SK-N-SH (cell line): ENCODE results near the gene STT3B.

Source experiments
- EZH2phosphoT487 ChIP-seq: fragments of 200-600 bp; sonication (generic); IDR thresholded peaks from 2 replicates; pipeline ENCODE4 v1.6.1; 2017; ENCODE audit warnings: low read depth, mixed run types, mild to moderate bottlenecking, antibody characterized with exemption, moderate library complexity, borderline replicate concordance
- FOXM1 ChIP-seq: IDR thresholded peaks from 2 replicates; pipeline ENCODE4 v1.4.0; 2012; ENCODE audit warnings: low read depth, mild to moderate bottlenecking
- GATA2 ChIP-seq: sonication (generic); formaldehyde crosslinking; IDR thresholded peaks from 2 replicates; pipeline ENCODE4 v1.5.0; 2020; ENCODE audit warnings: mild to moderate bottlenecking, missing genetic modification reagents
- JUND ChIP-seq: IDR thresholded peaks from 2 replicates; pipeline ENCODE4 v1.4.0; 2012
- NRF1 ChIP-seq: IDR thresholded peaks from 2 replicates; pipeline ENCODE4 v1.6.1; 2012; ENCODE audit warnings: low read depth, mild to moderate bottlenecking, low read length
- RAD21 ChIP-seq: IDR thresholded peaks from 2 replicates; pipeline ENCODE4 v1.6.1; 2012; ENCODE audit warnings: mild to moderate bottlenecking, low read length
- RCOR1 ChIP-seq: fragments of 150-350 bp; IDR thresholded peaks from 2 replicates; pipeline ENCODE4 v1.6.1; 2017; ENCODE audit warnings: antibody characterized with exemption, low read length
- RFX5 ChIP-seq: IDR thresholded peaks from 2 replicates; pipeline ENCODE4 v1.6.1; 2012; ENCODE audit warnings: mild to moderate bottlenecking, improper control_type of control experiment, low read length
- TAF1 ChIP-seq: IDR thresholded peaks from 2 replicates; pipeline ENCODE4 v1.6.1; 2012; ENCODE audit warnings: low read depth, mild to moderate bottlenecking, low read length, moderate library complexity, borderline replicate concordance
- TF ChIP-seq, protein P1 (sequence below): fragments of 200-600 bp; sonication (generic); IDR thresholded peaks from 2 replicates; pipeline ENCODE4 v1.6.1; 2017; ENCODE audit warnings: antibody characterized with exemption, mild to moderate bottlenecking, moderate library complexity
- TF ChIP-seq, protein P2 (sequence below): IDR thresholded peaks from 2 replicates; pipeline ENCODE4 v1.4.0; 2012; ENCODE audit warnings: low read depth
- TF ChIP-seq, protein P3 (sequence below): fragments of 150-350 bp; IDR thresholded peaks from 2 replicates; pipeline ENCODE4 v1.6.1; 2017; ENCODE audit warnings: antibody characterized with exemption, low read length, low read depth, borderline replicate concordance
- TF ChIP-seq, protein P4 (sequence below): IDR thresholded peaks from 2 replicates; pipeline ENCODE4 v1.6.1; 2012; ENCODE audit warnings: mild to moderate bottlenecking, low read depth, low read length, moderate library complexity

DNA sequence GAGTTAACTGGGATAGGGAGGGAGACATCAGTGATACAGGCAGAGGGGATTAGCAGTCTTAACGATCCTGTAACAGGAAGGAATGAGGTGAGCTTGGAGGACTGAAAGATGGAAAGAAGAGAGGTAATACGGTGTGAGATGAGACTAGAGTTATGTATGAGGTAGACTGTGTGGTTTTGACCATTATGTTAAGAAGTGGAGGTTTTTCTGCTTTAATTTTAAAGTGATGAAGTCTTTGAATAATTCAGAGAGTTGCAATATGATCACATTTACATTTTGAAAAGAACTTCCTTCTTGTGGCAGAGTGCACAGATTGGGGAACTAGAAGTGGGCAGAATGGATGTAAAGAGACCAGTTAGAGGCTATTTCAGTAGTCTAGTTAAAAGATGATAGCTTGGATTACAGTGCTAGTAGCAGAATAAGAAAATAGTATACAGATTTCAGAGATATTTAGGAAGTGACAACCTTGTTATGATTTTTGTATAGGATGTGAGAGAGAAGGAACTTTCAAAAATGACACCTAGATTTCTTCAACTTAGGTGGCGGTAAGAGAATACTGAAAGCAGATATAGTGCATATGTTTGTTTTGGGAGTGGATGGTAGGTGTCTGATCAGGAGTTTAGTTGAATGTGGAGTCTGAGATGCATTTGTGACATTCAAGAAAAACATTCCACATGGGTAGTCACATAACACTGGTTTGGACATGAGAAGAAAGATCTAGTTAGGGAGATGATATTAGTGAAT lies 40.5 kb downstream of the STT3B start:
- TF ChIP-seq, protein P1, sequence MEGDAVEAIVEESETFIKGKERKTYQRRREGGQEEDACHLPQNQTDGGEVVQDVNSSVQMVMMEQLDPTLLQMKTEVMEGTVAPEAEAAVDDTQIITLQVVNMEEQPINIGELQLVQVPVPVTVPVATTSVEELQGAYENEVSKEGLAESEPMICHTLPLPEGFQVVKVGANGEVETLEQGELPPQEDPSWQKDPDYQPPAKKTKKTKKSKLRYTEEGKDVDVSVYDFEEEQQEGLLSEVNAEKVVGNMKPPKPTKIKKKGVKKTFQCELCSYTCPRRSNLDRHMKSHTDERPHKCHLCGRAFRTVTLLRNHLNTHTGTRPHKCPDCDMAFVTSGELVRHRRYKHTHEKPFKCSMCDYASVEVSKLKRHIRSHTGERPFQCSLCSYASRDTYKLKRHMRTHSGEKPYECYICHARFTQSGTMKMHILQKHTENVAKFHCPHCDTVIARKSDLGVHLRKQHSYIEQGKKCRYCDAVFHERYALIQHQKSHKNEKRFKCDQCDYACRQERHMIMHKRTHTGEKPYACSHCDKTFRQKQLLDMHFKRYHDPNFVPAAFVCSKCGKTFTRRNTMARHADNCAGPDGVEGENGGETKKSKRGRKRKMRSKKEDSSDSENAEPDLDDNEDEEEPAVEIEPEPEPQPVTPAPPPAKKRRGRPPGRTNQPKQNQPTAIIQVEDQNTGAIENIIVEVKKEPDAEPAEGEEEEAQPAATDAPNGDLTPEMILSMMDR, result no peak
- TF ChIP-seq EZH2phosphoT487 (no peak), TAF1 (no peak), GATA2 (CRISPR knock-in tag) (no peak), FOXM1 (no peak), RAD21 (no peak), RCOR1 (no peak), NRF1 (no peak), JUND (no peak), RFX5 (no peak)
- TF ChIP-seq, protein P2, sequence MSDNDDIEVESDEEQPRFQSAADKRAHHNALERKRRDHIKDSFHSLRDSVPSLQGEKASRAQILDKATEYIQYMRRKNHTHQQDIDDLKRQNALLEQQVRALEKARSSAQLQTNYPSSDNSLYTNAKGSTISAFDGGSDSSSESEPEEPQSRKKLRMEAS, result no peak
- TF ChIP-seq, protein P3, sequence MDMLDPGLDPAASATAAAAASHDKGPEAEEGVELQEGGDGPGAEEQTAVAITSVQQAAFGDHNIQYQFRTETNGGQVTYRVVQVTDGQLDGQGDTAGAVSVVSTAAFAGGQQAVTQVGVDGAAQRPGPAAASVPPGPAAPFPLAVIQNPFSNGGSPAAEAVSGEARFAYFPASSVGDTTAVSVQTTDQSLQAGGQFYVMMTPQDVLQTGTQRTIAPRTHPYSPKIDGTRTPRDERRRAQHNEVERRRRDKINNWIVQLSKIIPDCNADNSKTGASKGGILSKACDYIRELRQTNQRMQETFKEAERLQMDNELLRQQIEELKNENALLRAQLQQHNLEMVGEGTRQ, result no peak
- TF ChIP-seq, protein P4, sequence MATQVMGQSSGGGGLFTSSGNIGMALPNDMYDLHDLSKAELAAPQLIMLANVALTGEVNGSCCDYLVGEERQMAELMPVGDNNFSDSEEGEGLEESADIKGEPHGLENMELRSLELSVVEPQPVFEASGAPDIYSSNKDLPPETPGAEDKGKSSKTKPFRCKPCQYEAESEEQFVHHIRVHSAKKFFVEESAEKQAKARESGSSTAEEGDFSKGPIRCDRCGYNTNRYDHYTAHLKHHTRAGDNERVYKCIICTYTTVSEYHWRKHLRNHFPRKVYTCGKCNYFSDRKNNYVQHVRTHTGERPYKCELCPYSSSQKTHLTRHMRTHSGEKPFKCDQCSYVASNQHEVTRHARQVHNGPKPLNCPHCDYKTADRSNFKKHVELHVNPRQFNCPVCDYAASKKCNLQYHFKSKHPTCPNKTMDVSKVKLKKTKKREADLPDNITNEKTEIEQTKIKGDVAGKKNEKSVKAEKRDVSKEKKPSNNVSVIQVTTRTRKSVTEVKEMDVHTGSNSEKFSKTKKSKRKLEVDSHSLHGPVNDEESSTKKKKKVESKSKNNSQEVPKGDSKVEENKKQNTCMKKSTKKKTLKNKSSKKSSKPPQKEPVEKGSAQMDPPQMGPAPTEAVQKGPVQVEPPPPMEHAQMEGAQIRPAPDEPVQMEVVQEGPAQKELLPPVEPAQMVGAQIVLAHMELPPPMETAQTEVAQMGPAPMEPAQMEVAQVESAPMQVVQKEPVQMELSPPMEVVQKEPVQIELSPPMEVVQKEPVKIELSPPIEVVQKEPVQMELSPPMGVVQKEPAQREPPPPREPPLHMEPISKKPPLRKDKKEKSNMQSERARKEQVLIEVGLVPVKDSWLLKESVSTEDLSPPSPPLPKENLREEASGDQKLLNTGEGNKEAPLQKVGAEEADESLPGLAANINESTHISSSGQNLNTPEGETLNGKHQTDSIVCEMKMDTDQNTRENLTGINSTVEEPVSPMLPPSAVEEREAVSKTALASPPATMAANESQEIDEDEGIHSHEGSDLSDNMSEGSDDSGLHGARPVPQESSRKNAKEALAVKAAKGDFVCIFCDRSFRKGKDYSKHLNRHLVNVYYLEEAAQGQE, result no peak
